Measurements from ENCODE around the gene RIC3. TPM values are rescaled to one million over a fixed set of nuclear protein-coding genes. Genes with fewer than 3 reads are reported as not detected.

Gene RIC3
- total RNA-seq, 1 donor from 2014 or later: 12.0 TPM

GRCh38 chr11:8067567-8067928, 101.3 kb downstream of the RIC3 start:
- peaks cover 25% of the 10 kb centered on the region for H3K27me3 Mint-ChIP-seq
- no peak for TF ChIP-seq CTCF (conservative IDR thresholded peaks at IDR 0.05)

GRCh38 chr11:8066911-8067455, 101.8 kb downstream of the RIC3 start:
- Mint-ChIP-seq H3K9me3 (no peaks in the 10 kb centered on the region), H3K4me1 (ENCODE audit: unreplicated experiment) (peaks cover 37% of the 10 kb centered on the region), H3K27ac (peak overlapping the region; percentile 2), H3K27me3 (peaks cover 19% of the 10 kb centered on the region), H3K4me3 (no peak overlapping the region), H3K36me3 (no peaks in the 10 kb centered on the region)
- no peak for TF ChIP-seq CTCF (conservative IDR thresholded peaks at IDR 0.05)
- DNase-seq (ENCODE audit: extremely low spot score, unreplicated experiment): peak; percentile 58

More at GRCh38 chr11:8067567-8067928, 101.3 kb downstream of the RIC3 start:
- no peak overlapping the region for H3K4me3 Mint-ChIP-seq
- H3K27ac Mint-ChIP-seq: peak overlapping the region; percentile 47
- peaks cover 37% of the 10 kb centered on the region for H3K4me1 Mint-ChIP-seq (ENCODE audit: unreplicated experiment)
- peak; percentile 42 for DNase-seq (ENCODE audit: extremely low spot score, unreplicated experiment)
- no peaks in the 10 kb centered on the region for H3K36me3 Mint-ChIP-seq
- no peaks in the 10 kb centered on the region for H3K9me3 Mint-ChIP-seq

- Mint-ChIP-seq H3K4me1 (ENCODE audit: unreplicated experiment) (peaks cover 37% of the 10 kb centered on the region), H3K9me3 (no peaks in the 10 kb centered on the region), H3K4me3 (no peak overlapping the region), H3K27me3 (peaks cover 13% of the 10 kb centered on the region), H3K27ac (peak overlapping the region; percentile 2), H3K36me3 (no peaks in the 10 kb centered on the region)
- TF ChIP-seq CTCF (conservative IDR thresholded peaks at IDR 0.05): no peak
- DNase-seq (ENCODE audit: extremely low spot score, unreplicated experiment): peak; percentile 60
Measured at GRCh38 chr11:8066036-8066910, 102.6 kb downstream of the RIC3 start.

GRCh38 chr11:8065031-8065430, 103.8 kb downstream of the RIC3 start:
- H3K27me3 Mint-ChIP-seq: peaks cover 7% of the 10 kb centered on the region
- TF ChIP-seq CTCF (conservative IDR thresholded peaks at IDR 0.05): no peak
- H3K27ac Mint-ChIP-seq: no peak overlapping the region
- H3K4me3 Mint-ChIP-seq: no peak overlapping the region
- no peak for DNase-seq (ENCODE audit: extremely low spot score, unreplicated experiment)
- H3K9me3 Mint-ChIP-seq: no peaks in the 10 kb centered on the region
- H3K36me3 Mint-ChIP-seq: no peaks in the 10 kb centered on the region
- peaks cover 31% of the 10 kb centered on the region for H3K4me1 Mint-ChIP-seq (ENCODE audit: unreplicated experiment)

- Mint-ChIP-seq H3K4me1 (ENCODE audit: unreplicated experiment) (peaks cover 30% of the 10 kb centered on the region), H3K27ac (no peak overlapping the region), H3K4me3 (no peak overlapping the region), H3K27me3 (peaks cover 5% of the 10 kb centered on the region), H3K9me3 (no peaks in the 10 kb centered on the region), H3K36me3 (no peaks in the 10 kb centered on the region)
- DNase-seq (ENCODE audit: extremely low spot score, unreplicated experiment): no peak
- no peak for TF ChIP-seq CTCF (conservative IDR thresholded peaks at IDR 0.05)
Measured at GRCh38 chr11:8063324-8063723, 105.5 kb downstream of the RIC3 start.
